Measurements from ENCODE around the gene BCAP31. TPM values are rescaled to one million over a fixed set of nuclear protein-coding genes. Genes with fewer than 3 reads are reported as not detected.

BCAP31 gene
- total RNA-seq, 1 experiment from 2014 or later = 289 TPM

DNA sequence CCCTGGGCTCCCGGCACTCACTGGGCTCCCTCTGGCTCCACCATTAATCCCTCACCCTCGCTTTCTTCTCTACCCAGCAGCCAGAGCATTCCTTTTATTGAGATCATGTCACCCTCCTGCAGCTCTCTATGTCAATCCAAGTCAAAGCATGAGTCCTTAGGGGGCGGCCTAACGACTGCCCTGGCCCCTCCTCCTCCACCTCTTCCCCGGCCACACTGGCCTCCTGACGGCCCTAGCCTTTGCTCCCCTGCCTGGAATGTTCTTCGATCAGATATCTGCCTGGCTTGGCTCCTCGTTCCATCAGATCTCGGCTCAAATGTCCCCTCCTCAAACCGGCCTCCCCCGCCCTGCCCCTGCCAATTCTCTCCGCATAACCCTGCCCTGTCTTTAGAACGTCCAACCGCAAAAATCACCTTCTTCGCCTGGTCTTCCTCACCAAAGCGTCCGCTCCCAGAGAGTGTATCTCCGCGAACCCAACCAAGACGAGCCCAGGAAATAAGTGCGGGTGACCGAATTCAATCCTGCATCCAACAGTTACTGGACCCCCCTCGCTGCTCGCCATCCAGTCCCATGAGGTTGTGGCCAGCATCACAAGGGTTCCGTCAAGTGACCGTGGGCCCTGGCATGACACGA is 49.9 kb downstream of the BCAP31 start:
- Histone ChIP-seq H3K4me2 (ENCODE audit: low read length) (no peak overlapping the region), H3K27ac (ENCODE audit: low read length) (no peak overlapping the region), H3K9me2 (replicated peaks; ENCODE audit: low read length) (no peaks in the 10 kb centered on the region), H3K36me3 (ENCODE audit: low read depth, low read length) (no peaks in the 10 kb centered on the region), H2AFZ (ENCODE audit: low read length) (no peak overlapping the region), H3K9ac (ENCODE audit: low read length) (no peak overlapping the region), H3K4me1 (ENCODE audit: insufficient read depth, low read length) (no peaks in the 10 kb centered on the region), H3K27me3 (ENCODE audit: low read length) (no peaks in the 10 kb centered on the region), H3K9me3 (ENCODE audit: low read length) (no peaks in the 10 kb centered on the region), H3F3A (ENCODE audit: low read length, unreplicated experiment) (no peaks in the 10 kb centered on the region), H3K79me2 (ENCODE audit: low read length) (no peaks in the 10 kb centered on the region), H3K4me3 (ENCODE audit: low read length) (no peak overlapping the region), H4K20me1 (ENCODE audit: low read length) (no peaks in the 10 kb centered on the region)
- ChIA-PET CTCF (no interaction called here), POLR2A (ENCODE audit: unreplicated experiment) (no interaction called here)
- intact Hi-C loops (cut with micrococcal nuclease) = no loop called here
- DNase-seq (no peak), ATAC-seq (no peak)
- no TSS peak for BruUV-seq (replicated peaks)
- TF ChIP-seq, protein P1, sequence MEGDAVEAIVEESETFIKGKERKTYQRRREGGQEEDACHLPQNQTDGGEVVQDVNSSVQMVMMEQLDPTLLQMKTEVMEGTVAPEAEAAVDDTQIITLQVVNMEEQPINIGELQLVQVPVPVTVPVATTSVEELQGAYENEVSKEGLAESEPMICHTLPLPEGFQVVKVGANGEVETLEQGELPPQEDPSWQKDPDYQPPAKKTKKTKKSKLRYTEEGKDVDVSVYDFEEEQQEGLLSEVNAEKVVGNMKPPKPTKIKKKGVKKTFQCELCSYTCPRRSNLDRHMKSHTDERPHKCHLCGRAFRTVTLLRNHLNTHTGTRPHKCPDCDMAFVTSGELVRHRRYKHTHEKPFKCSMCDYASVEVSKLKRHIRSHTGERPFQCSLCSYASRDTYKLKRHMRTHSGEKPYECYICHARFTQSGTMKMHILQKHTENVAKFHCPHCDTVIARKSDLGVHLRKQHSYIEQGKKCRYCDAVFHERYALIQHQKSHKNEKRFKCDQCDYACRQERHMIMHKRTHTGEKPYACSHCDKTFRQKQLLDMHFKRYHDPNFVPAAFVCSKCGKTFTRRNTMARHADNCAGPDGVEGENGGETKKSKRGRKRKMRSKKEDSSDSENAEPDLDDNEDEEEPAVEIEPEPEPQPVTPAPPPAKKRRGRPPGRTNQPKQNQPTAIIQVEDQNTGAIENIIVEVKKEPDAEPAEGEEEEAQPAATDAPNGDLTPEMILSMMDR (conservative IDR thresholded peaks at IDR 0.05; ENCODE audit: low read depth, low read length) = no peak
- TF ChIP-seq EZH2 (IDR thresholded peaks at IDR 0.05; ENCODE audit: low read length, unreplicated experiment) (no peak), EZH2phosphoT487 (IDR thresholded peaks at IDR 0.05; ENCODE audit: borderline replicate concordance, low read length) (no peak)

DNA sequence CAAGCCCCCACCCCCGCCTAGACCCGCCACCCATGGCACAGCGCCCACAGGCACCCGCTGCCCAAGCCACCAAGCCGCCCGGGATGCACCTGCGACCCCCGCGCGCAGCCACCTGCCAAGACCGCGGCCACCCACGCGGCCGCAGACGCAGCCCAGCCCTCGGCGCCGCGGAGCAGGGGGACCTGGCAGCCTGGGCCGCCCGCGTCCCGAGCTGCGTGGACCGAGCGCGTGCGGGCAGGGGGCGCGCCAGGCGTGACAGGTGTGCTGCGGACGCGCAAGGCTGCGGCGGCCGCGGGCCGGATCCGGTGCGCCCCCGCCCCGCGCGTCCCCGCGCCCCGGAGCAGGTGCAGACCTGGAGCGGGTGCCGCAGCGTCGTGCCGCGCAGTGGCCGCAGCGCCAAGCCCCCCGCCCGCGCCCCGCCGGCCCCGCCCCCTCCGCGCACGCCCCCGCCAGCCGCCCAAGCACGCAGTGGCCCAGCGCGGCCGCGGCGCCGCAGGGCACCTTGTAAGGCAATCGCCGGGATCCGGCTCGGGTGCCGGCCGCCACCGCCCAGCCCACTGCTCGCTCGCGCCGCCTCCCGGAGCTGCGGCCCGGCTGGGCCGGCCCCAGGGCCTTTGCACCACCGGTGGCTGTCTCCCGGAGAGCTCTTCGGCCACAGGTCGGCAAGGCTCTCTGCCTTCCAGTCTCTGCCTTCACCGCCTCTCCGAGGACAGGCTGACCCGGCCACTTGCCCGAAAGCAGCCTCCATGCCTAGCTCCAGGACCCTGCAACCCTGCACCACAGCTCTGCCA is 50.6 kb downstream of the BCAP31 start, which contains the start of gene PNCK:
Gene PNCK, minus strand, starts transcription at position 386 of the 791 bp plus-strand sequence. CDS start 737 bp downstream, outside the sequence.
- no peaks in the 10 kb centered on the region for H3K4me1 ChIP-seq (ENCODE audit: insufficient read depth, low read length)
- H2AFZ ChIP-seq (ENCODE audit: low read length) = no peak within 1 kb of the TSS
- CTCF ChIA-PET = no interaction called here
- no peaks in the 10 kb centered on the region for H3F3A ChIP-seq (ENCODE audit: low read length, unreplicated experiment)
- H3K27me3 ChIP-seq (ENCODE audit: low read length) = no peaks in the 10 kb centered on the region
- ATAC-seq = no peak
- no peak within 1 kb of the TSS for H3K27ac ChIP-seq (ENCODE audit: low read length)
- H3K9ac ChIP-seq (ENCODE audit: low read length) = no peak within 1 kb of the TSS
- intact Hi-C loops (cut with micrococcal nuclease) = no loop called here
- no peaks in the 10 kb centered on the region for H3K9me2 ChIP-seq (replicated peaks; ENCODE audit: low read length)
- H3K4me3 ChIP-seq (ENCODE audit: low read length) = no peak within 1 kb of the TSS
- H3K79me2 ChIP-seq (ENCODE audit: low read length) = no peaks in the 10 kb centered on the region
- TF ChIP-seq, protein P1 (conservative IDR thresholded peaks at IDR 0.05; ENCODE audit: low read depth, low read length) = no peak
- TF ChIP-seq EZH2phosphoT487 (IDR thresholded peaks at IDR 0.05; ENCODE audit: borderline replicate concordance, low read length) (no peak), EZH2 (IDR thresholded peaks at IDR 0.05; ENCODE audit: low read length, unreplicated experiment) (no peak)
- POLR2A ChIA-PET (ENCODE audit: unreplicated experiment) = no interaction called here
- no peaks in the 10 kb centered on the region for H3K9me3 ChIP-seq (ENCODE audit: low read length)
- no peaks in the 10 kb centered on the region for H3K36me3 ChIP-seq (ENCODE audit: low read depth, low read length)
- H4K20me1 ChIP-seq (ENCODE audit: low read length) = no peaks in the 10 kb centered on the region
- BruUV-seq (replicated peaks) = no TSS peak
- DNase-seq = no peak
- H3K4me2 ChIP-seq (ENCODE audit: low read length) = no peak within 1 kb of the TSS

All from PC-3 (cell line).